Panc1 (cell line): ENCODE measurements around the gene NPHP4. TPM values are rescaled to one million over a fixed set of nuclear protein-coding genes. Genes with fewer than 3 reads are reported as not detected.

Experiments
- ATAC-seq: fragments of 200-7000 bp; cut with Tn5 transposase; 2 replicates; pipeline ENCODE4 v1.9.1; 2020; ENCODE audit warnings: mild to moderate bottlenecking, moderate library complexity
- BruUV-seq: library from RNA; stranded (reverse); fragments of 400-500 nt; replicated peaks from 2 replicates; lab custom pipeline; 2021; lab: Mats Ljungman, UMichigan
- CTCF ChIA-PET: fragments of 300-600 bp; sonication (Branson Sonifier 250); formaldehyde crosslinking; loops from one replicate; lab custom pipeline; 2022; ENCODE audit warnings: antibody characterized with exemption; lab: Charles Lee
- POLR2A ChIA-PET: fragments of 300-600 bp; sonication (Branson Sonifier 250); formaldehyde crosslinking; loops from one replicate; lab custom pipeline; 2022; ENCODE audit warnings: antibody characterized with exemption; lab: Charles Lee
- DNase-seq: peaks from one replicate; pipeline ENCODE4 v3.0.0-alpha.2; 2010; ENCODE audit warnings: low read depth, low spot score
- H3K27ac ChIP-seq: 2 replicates; pipeline ENCODE4 v1.5.1; 2011; ENCODE audit warnings: mild to moderate bottlenecking, low read length, inconsistent platforms
- H3K27me3 ChIP-seq: fragments of 200-500 bp; sonication (Bioruptor generic); 2 replicates; pipeline ENCODE4 v1.6.0; 2014; ENCODE audit warnings: low read length, inconsistent platforms; ENCODE audit not compliant: control insufficient read depth, insufficient read depth
- H3K36me3 ChIP-seq: fragments of 200-500 bp; sonication (Bioruptor generic); 2 replicates; pipeline ENCODE4 v1.5.1; 2014; ENCODE audit warnings: inconsistent platforms, mild to moderate bottlenecking, low read length, moderate library complexity; ENCODE audit not compliant: control insufficient read depth, insufficient read depth
- H3K4me1 ChIP-seq: 2 replicates; pipeline ENCODE4 v1.5.1; 2011; ENCODE audit warnings: inconsistent platforms, mild to moderate bottlenecking, low read length, moderate library complexity; ENCODE audit not compliant: control insufficient read depth, insufficient read depth
- H3K4me3 ChIP-seq, 2 experiments: 2 replicates each; pipeline ENCODE4 v1.5.1; 2011 to 2012; ENCODE audit warnings: low read depth in 2 of 2, low read length in 2 of 2, mild to moderate bottlenecking in 2 of 2, inconsistent platforms in 1 of 2, moderate library complexity in 1 of 2
- H3K9me3 ChIP-seq: fragments of 200-500 bp; sonication (Bioruptor generic); 2 replicates; pipeline ENCODE4 v1.5.1; 2014; ENCODE audit warnings: low read depth, mild to moderate bottlenecking, inconsistent platforms, low read length, moderate library complexity; ENCODE audit not compliant: control insufficient read depth, insufficient read depth
- CTCF ChIP-seq: fragments of 450-650 bp; IDR thresholded peaks from 2 replicates; pipeline ENCODE4 v1.5.1; 2017; ENCODE audit warnings: mild to moderate bottlenecking
- POLR2AphosphoS5 ChIP-seq: IDR thresholded peaks from 2 replicates; pipeline ENCODE4 v1.6.1; 2012; ENCODE audit warnings: mild to moderate bottlenecking, low read depth, low read length, moderate library complexity
- REST ChIP-seq, 2 experiments: IDR thresholded peaks; 2 replicates each; pipeline ENCODE4 v1.6.1; 2011 to 2012; ENCODE audit warnings: low read depth in 2 of 2, control low read depth in 1 of 2, low read length in 1 of 2, mild to moderate bottlenecking in 1 of 2, moderate library complexity in 1 of 2; ENCODE audit not compliant: insufficient read depth in 1 of 2
- SIN3A ChIP-seq: IDR thresholded peaks from 2 replicates; pipeline ENCODE4 v1.6.1; 2012; ENCODE audit warnings: low read depth, mild to moderate bottlenecking, low read length, moderate library complexity, borderline replicate concordance; ENCODE audit not compliant: insufficient read depth
- TCF7L2 ChIP-seq: IDR thresholded peaks from 2 replicates; pipeline ENCODE4 v1.6.1; 2011; ENCODE audit warnings: mild to moderate bottlenecking, low read depth, low read length, inconsistent platforms
- in situ Hi-C: cut with HindIII; loops from 2 replicates; pipeline ENCODE4 v1.10.0; 2016; ENCODE audit warnings: low sequenced_read_pairs, low pct_unique_long_range_greater_than_20kb
- intact Hi-C: fragments of 100-400 bp; cut with micrococcal nuclease; formaldehyde crosslinking; loops from one replicate; pipeline ENCODE4 v1.10.0; 2022; ENCODE audit not compliant: unreplicated experiment
- total RNA-seq: library from RNA; stranded (reverse); gene quantifications from one replicate; pipeline ENCODE4 v1.2.1, GENCODE V29; 2021; ENCODE audit not compliant: unreplicated experiment

The NPHP4 gene
- total RNA-seq, 1 experiment from 2014 or later, result 20.1 TPM

GRCh38 chr1:5859766-5860165 lies 132.5 kb downstream of the NPHP4 start:
- TF ChIP-seq TCF7L2 (no peak), REST (IDR thresholded peaks at IDR 0.05; ENCODE audit: insufficient read depth in 1 of 2, low read depth in 2 of 2, low read length in 1 of 2) (no peak), POLR2AphosphoS5 (no peak), SIN3A (no peak), CTCF (no peak)
- ChIA-PET POLR2A (no interaction called here), CTCF (no interaction called here)
- DNase-seq, result no peak
- Histone ChIP-seq H3K36me3 (no peaks in the 10 kb centered on the region), H3K27me3 (no peaks in the 10 kb centered on the region), H3K4me1 (no peaks in the 10 kb centered on the region), H3K27ac (no peak overlapping the region), H3K9me3 (no peaks in the 10 kb centered on the region), H3K4me3 (no peak overlapping the region)
- BruUV-seq, result no TSS peak
- ATAC-seq, result no peak
- intact Hi-C loops (no loop called here), in situ Hi-C loops (no loop called here)

DNA sequence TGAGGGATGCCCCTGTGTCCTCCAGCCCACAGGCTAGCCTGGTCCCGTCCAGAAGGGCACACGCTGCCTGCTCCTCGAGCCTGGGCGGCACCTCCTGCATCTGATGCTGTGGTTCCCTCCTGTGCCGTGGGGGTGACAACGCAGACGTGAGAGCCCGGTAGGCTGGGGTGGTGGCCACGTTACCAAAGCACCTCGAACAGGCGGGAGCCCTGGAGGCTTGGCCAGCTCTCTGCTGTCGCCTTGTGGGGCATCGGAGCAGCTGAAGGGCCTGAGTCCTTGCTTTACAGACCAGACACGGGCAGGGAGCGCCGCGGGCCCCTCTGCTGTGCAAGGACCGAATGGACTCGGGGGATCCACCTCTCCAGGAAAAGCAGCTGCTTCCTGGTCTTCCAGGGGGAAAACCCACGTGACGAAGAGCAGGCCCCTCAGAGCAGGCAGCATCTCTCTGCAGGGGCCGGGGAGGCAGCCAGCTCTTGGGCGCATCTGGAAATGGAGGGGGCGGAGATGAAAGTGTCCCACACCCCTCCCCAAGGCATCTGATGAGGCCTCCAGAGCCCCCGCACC lies 133.3 kb downstream of the NPHP4 start:
- no TSS peak for BruUV-seq
- in situ Hi-C loops, result no loop called here
- Histone ChIP-seq H3K9me3 (no peaks in the 10 kb centered on the region), H3K27me3 (no peaks in the 10 kb centered on the region), H3K36me3 (no peaks in the 10 kb centered on the region), H3K4me1 (no peaks in the 10 kb centered on the region), H3K4me3 (no peak overlapping the region), H3K27ac (no peak overlapping the region)
- ATAC-seq, result no peak
- ChIA-PET CTCF (no interaction called here), POLR2A (no interaction called here)
- DNase-seq, result no peak
- TF ChIP-seq POLR2AphosphoS5 (no peak), TCF7L2 (no peak)
- intact Hi-C loops, result no loop called here

DNA sequence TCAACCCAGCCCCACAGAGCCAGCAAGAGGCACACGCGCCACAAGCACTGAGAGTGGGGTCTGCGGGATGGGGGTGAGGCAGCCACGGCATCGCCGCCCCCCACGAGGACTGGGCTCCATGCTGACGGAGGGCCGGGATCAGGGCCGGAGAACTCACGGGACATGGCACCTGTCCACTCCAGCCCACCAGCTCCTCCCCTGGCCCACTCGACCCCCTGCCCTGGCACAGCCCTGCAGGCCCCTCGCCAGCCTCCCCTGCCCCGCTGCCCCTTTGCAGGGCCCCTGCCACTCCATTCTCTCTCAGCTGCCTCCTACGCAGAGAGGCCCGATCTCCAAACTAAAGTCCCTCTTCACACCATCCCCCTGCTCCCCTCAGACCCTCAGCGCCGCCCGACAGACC lies 134.0 kb downstream of the NPHP4 start:
- H3K27ac ChIP-seq, result no peak overlapping the region
- TF ChIP-seq POLR2AphosphoS5 (no peak), SIN3A (no peak), TCF7L2 (no peak), REST (IDR thresholded peaks at IDR 0.05; ENCODE audit: insufficient read depth in 1 of 2, low read depth in 2 of 2, low read length in 1 of 2) (no peak), CTCF (no peak)
- intact Hi-C loops, result no loop called here
- ATAC-seq, result no peak
- no peak overlapping the region for H3K4me3 ChIP-seq
- H3K27me3 ChIP-seq, result no peaks in the 10 kb centered on the region
- BruUV-seq, result no TSS peak
- DNase-seq, result no peak
- ChIA-PET CTCF (no interaction called here), POLR2A (no interaction called here)
- in situ Hi-C loops, result no loop called here
- H3K4me1 ChIP-seq, result no peaks in the 10 kb centered on the region
- no peaks in the 10 kb centered on the region for H3K9me3 ChIP-seq
- H3K36me3 ChIP-seq, result no peaks in the 10 kb centered on the region
